CD14-positive monocyte (primary cell): ENCODE measurements around the gene OR52E1. TPM values are rescaled to one million over a fixed set of nuclear protein-coding genes. Genes with fewer than 3 reads are reported as not detected.

Experiments used
- DNase-seq, 3 donors: peaks; one replicate each; pipeline ENCODE4 v3.0.0-alpha.2; 2011 to 2022
- H2AFZ ChIP-seq: 2 replicates; pipeline ENCODE4 v1.6.0; 2012; ENCODE audit warnings: mild to moderate bottlenecking, low read depth, low read length, inconsistent platforms; ENCODE audit not compliant: insufficient read depth, poor library complexity, severe bottlenecking
- H3K27ac ChIP-seq, 2 donors: 1 replicate in 1 of 2; 2 replicates in 1 of 2; pipeline ENCODE4 v1.5.1; 2012 to 2013; ENCODE audit warnings: low read length in 2 of 2, control low read depth in 1 of 2, inconsistent platforms in 1 of 2, low read depth in 1 of 2, mild to moderate bottlenecking in 1 of 2
- H3K27me3 ChIP-seq, 2 donors: one replicate each; pipeline versions ENCODE4 v1.6.0 to v1.6.1; 2011 to 2013; ENCODE audit warnings: low read length in 2 of 2; ENCODE audit not compliant: control insufficient read depth in 2 of 2, insufficient read depth in 2 of 2
- H3K36me3 ChIP-seq, 2 donors: replicated peaks in 1 of 2; 1 replicate in 1 of 2; 2 replicates in 1 of 2; pipeline versions ENCODE4 v1.5.1 to v1.6.1; 2012 to 2013; ENCODE audit warnings: low read length in 2 of 2, control low read depth in 1 of 2, inconsistent platforms in 1 of 2, mild to moderate bottlenecking in 1 of 2; ENCODE audit not compliant: insufficient read depth in 2 of 2, control insufficient read depth in 1 of 2
- H3K4me1 ChIP-seq, 2 donors: 1 replicate in 1 of 2; 2 replicates in 1 of 2; pipeline versions ENCODE4 v1.5.1 to v1.6.1; 2012 to 2013; ENCODE audit warnings: low read length in 2 of 2, control low read depth in 1 of 2, inconsistent platforms in 1 of 2, mild to moderate bottlenecking in 1 of 2, moderate library complexity in 1 of 2; ENCODE audit not compliant: insufficient read depth in 2 of 2, control insufficient read depth in 1 of 2
- H3K4me2 ChIP-seq: replicated peaks from 2 replicates; pipeline ENCODE3; 2012; ENCODE audit warnings: low read length, moderate library complexity, mild to moderate bottlenecking; ENCODE audit not compliant: poor library complexity, severe bottlenecking; ENCODE audit errors: extremely low read depth
- H3K4me3 ChIP-seq, 3 experiments: fragments of 200-600 bp in 1 of 3; sonication (generic) in 1 of 3; replicated peaks in 1 of 3; 1 replicate in 2 of 3; 2 replicates in 1 of 3; pipeline ENCODE4 v1.5.1; 2011 to 2013; ENCODE audit warnings: low read length in 3 of 3, mild to moderate bottlenecking in 3 of 3, control low read depth in 2 of 3, low read depth in 2 of 3, inconsistent platforms in 1 of 3, moderate library complexity in 1 of 3
- H3K79me2 ChIP-seq: 2 replicates; pipeline ENCODE4 v1.6.0; 2012; ENCODE audit warnings: mild to moderate bottlenecking, control low read depth, inconsistent platforms, low read length, moderate library complexity; ENCODE audit not compliant: insufficient read depth
- H3K9ac ChIP-seq: 2 replicates; pipeline ENCODE4 v1.6.0; 2017; ENCODE audit warnings: low read length, mild to moderate bottlenecking; ENCODE audit not compliant: insufficient read depth, poor library complexity, severe bottlenecking
- H3K9me3 ChIP-seq, 2 donors: replicated peaks in 1 of 2; 1 replicate in 1 of 2; 2 replicates in 1 of 2; pipeline versions ENCODE4 v1.5.1 to v1.6.1; 2012 to 2013; ENCODE audit warnings: low read length in 2 of 2, control low read depth in 1 of 2; ENCODE audit not compliant: control insufficient read depth in 1 of 2, insufficient read depth in 1 of 2
- H4K20me1 ChIP-seq: 2 replicates; pipeline ENCODE4 v1.6.0; 2012; ENCODE audit warnings: mild to moderate bottlenecking, low read length, control low read depth, moderate library complexity; ENCODE audit not compliant: insufficient read depth
- H3K27ac Mint-ChIP-seq, 7 donors: one replicate each; pipeline ENCODE4 v1.8.0; 2020; ENCODE audit warnings: mild to moderate bottlenecking in 7 of 7, mixed read lengths in 7 of 7, moderate library complexity in 6 of 7, inconsistent platforms in 2 of 7
- H3K27me3 Mint-ChIP-seq, 3 donors: one replicate each; pipeline ENCODE4 v1.8.0; 2021 to 2022; ENCODE audit warnings: low read depth in 3 of 3, mild to moderate bottlenecking in 3 of 3, mixed read lengths in 3 of 3, moderate library complexity in 3 of 3, inconsistent platforms in 1 of 3
- H3K36me3 Mint-ChIP-seq, 2 donors: one replicate each; pipeline ENCODE4 v1.8.0; 2020; ENCODE audit warnings: mixed read lengths in 2 of 2, inconsistent platforms in 1 of 2, mild to moderate bottlenecking in 1 of 2
- H3K4me1 Mint-ChIP-seq: one replicate; pipeline ENCODE4 v1.8.0; 2020; ENCODE audit warnings: mild to moderate bottlenecking, mixed read lengths
- H3K4me3 Mint-ChIP-seq, 2 donors: one replicate each; pipeline ENCODE4 v1.8.0; 2020; ENCODE audit warnings: mild to moderate bottlenecking in 2 of 2, mixed read lengths in 2 of 2, moderate library complexity in 1 of 2
- H3K9me3 Mint-ChIP-seq, 7 donors: one replicate each; pipeline ENCODE4 v1.8.0; 2020 to 2022; ENCODE audit warnings: mixed read lengths in 7 of 7, mild to moderate bottlenecking in 6 of 7, moderate library complexity in 6 of 7, inconsistent platforms in 2 of 7
- CTCF ChIP-seq: fragments of 200-600 bp; IDR thresholded peaks from one replicate; pipeline ENCODE4 v1.8.0; 2022; ENCODE audit warnings: antibody characterized with exemption, mild to moderate bottlenecking
- WGBS: methylation state at CpG from one replicate; pipeline ENCODE4 v1.1.5; 2013; ENCODE audit warnings: missing lambda C conversion rate; ENCODE audit not compliant: insufficient coverage; 5-methylcytosine and 5-hydroxymethylcytosine counted together
- intact Hi-C, 2 donors: fragments of 100-400 bp; cut with micrococcal nuclease; formaldehyde crosslinking; loops; one replicate each; pipeline versions ENCODE4 v1.15.0 to v1.15.1; 2023
- polyA plus RNA-seq, 3 donors: library from polyadenylated mRNA; depleted of rRNA in 1 of 3; unstranded in 2 of 3; stranded (reverse) in 1 of 3; fragments of 300-500 nt in 2 of 3; fragments of >200 nt in 1 of 3; fragmentation: Illumina TruSeq in 2 of 3; gene quantifications; 1 replicate in 2 of 3; 2 replicates in 1 of 3; pipeline ENCODE4 v1.2.3, GENCODE V29; 2012 to 2021

Gene OR52E1
- polyA plus RNA-seq, 3 donors = not detected

- Mint-ChIP-seq H3K27me3 (peaks cover 0 to 2% (median 2%) of the 10 kb centered on the region in 3 donors), H3K36me3 (no peaks in the 10 kb centered on the region), H3K9me3 (no peaks in the 10 kb centered on the region), H3K4me1 (no peaks in the 10 kb centered on the region), H3K4me3 (no peak overlapping the region), H3K27ac (no peak overlapping the region)
- Histone ChIP-seq H3K79me2 (no peaks in the 10 kb centered on the region), H4K20me1 (no peaks in the 10 kb centered on the region), H3K4me1 (no peaks in the 10 kb centered on the region), H3K27me3 (no peaks in the 10 kb centered on the region), H3K4me3 (no peak overlapping the region), H3K4me2 (no peak overlapping the region), H3K27ac (no peak overlapping the region), H3K36me3 (no peaks in the 10 kb centered on the region), H2AFZ (no peak overlapping the region), H3K9ac (no peak overlapping the region), H3K9me3 (no peaks in the 10 kb centered on the region)
- intact Hi-C loops = no loop called here
- no peak for DNase-seq
- no peak for TF ChIP-seq CTCF
These were observed 33.7 kb downstream of the OR52E1 start for GRCh38 chr11:5103066-5103465.

GRCh38 chr11:5107285-5107684 lies 37.9 kb downstream of the OR52E1 start:
- DNase-seq = no peak
- Histone ChIP-seq H3K4me2 (no peak overlapping the region), H3K79me2 (no peaks in the 10 kb centered on the region), H2AFZ (no peak overlapping the region), H3K27ac (no peak overlapping the region), H4K20me1 (no peaks in the 10 kb centered on the region), H3K36me3 (no peaks in the 10 kb centered on the region), H3K9me3 (no peaks in the 10 kb centered on the region), H3K4me3 (no peak overlapping the region), H3K4me1 (no peaks in the 10 kb centered on the region), H3K9ac (no peak overlapping the region), H3K27me3 (no peaks in the 10 kb centered on the region)
- intact Hi-C loops = no loop called here
- Mint-ChIP-seq H3K4me1 (no peaks in the 10 kb centered on the region), H3K36me3 (no peaks in the 10 kb centered on the region), H3K4me3 (no peak overlapping the region), H3K27ac (no peak overlapping the region), H3K27me3 (peaks cover 0 to 2% (median 0%) of the 10 kb centered on the region in 3 donors), H3K9me3 (no peaks in the 10 kb centered on the region)
- TF ChIP-seq CTCF = no peak
- 80% methylated on average over 2 of the region's 3 CpGs for WGBS
